Endothelial cell of umbilical vein (primary cell): ENCODE results near the gene FGFR1OP2. TPM values are rescaled to one million over a fixed set of nuclear protein-coding genes. Genes with fewer than 3 reads are reported as not detected.

Experiments
- BruUV-seq: library from RNA; stranded (reverse); fragments of 400-500 nt; replicated peaks from 2 replicates; lab custom pipeline; 2021; lab: Mats Ljungman, UMichigan
- CTCF ChIA-PET: fragments of 300-600, 350-600 bp; sonication (Branson Sonifier 250); formaldehyde crosslinking; loops from one replicate; lab custom pipeline; 2021; ENCODE audit warnings: antibody characterized with exemption, inconsistent platforms; lab: Charles Lee
- POLR2A ChIA-PET: fragments of 300-600, 350-600 bp; sonication (Branson Sonifier 250); formaldehyde crosslinking; loops from one replicate; lab custom pipeline; 2021; ENCODE audit warnings: antibody characterized with exemption, inconsistent platforms; lab: Charles Lee
- DNase-seq: peaks from one replicate; pipeline ENCODE4 v3.0.0-alpha.2; 2011; ENCODE audit warnings: low read depth, low spot score
- FAIRE-seq: peaks from 2 replicates; lab custom pipeline; 2011; peaks lifted over from hg19 to GRCh38; lab: Jason Lieb, UNC
- H2AFZ ChIP-seq: 2 replicates; pipeline ENCODE4 v1.6.0; 2012; ENCODE audit warnings: low read depth, low read length, control low read depth, inconsistent platforms
- H3K27ac ChIP-seq: 2 replicates; pipeline ENCODE4 v1.5.1; 2011; ENCODE audit warnings: low read depth, mild to moderate bottlenecking, control low read depth, low read length, moderate library complexity; ENCODE audit not compliant: insufficient read depth
- H3K27me3 ChIP-seq, 2 experiments: 2 replicates each; pipeline versions ENCODE4 v1.6.0 to v1.6.1; 2011; ENCODE audit warnings: low read length in 2 of 2, mixed read lengths in 1 of 2; ENCODE audit not compliant: control insufficient read depth in 2 of 2, insufficient read depth in 2 of 2
- H3K36me3 ChIP-seq, 2 experiments: 2 replicates in 1 of 2; 3 replicates in 1 of 2; pipeline ENCODE4 v1.5.1; 2011; ENCODE audit warnings: low read length in 2 of 2, mild to moderate bottlenecking in 1 of 2, moderate library complexity in 1 of 2; ENCODE audit not compliant: control insufficient read depth in 2 of 2, insufficient read depth in 2 of 2; ENCODE audit errors: extremely low read depth in 1 of 2
- H3K4me1 ChIP-seq: 3 replicates; pipeline ENCODE4 v1.5.1; 2011; ENCODE audit warnings: mild to moderate bottlenecking, low read length; ENCODE audit not compliant: control insufficient read depth, insufficient read depth; ENCODE audit errors: extremely low read depth
- H3K4me2 ChIP-seq: 2 replicates; pipeline ENCODE4 v1.6.1; 2011; ENCODE audit warnings: low read length, control low read depth, mixed read lengths; ENCODE audit not compliant: insufficient read depth
- H3K4me3 ChIP-seq, 3 experiments: fragments of 200-600 bp in 1 of 3; sonication (generic), shearing (Covaris generic) in 1 of 3; replicated peaks in 1 of 3; 2 replicates each; pipeline ENCODE4 v1.5.1; 2011 to 2016; ENCODE audit warnings: control low read depth in 3 of 3, low read length in 3 of 3, mild to moderate bottlenecking in 2 of 3, inconsistent platforms in 1 of 3, low read depth in 1 of 3, moderate library complexity in 1 of 3; ENCODE audit not compliant: insufficient read depth in 1 of 3
- H3K79me2 ChIP-seq: 2 replicates; pipeline ENCODE4 v1.6.0; 2012; ENCODE audit warnings: low read length, inconsistent platforms; ENCODE audit not compliant: control insufficient read depth, insufficient read depth
- H3K9ac ChIP-seq: replicated peaks from 2 replicates; pipeline ENCODE3; 2011; ENCODE audit warnings: low read length, control low read depth; ENCODE audit not compliant: insufficient read depth; ENCODE audit errors: extremely low read depth
- H3K9me1 ChIP-seq: replicated peaks from 3 replicates; pipeline ENCODE4 v1.6.0; 2011; ENCODE audit warnings: mild to moderate bottlenecking, low read length; ENCODE audit not compliant: control insufficient read depth, insufficient read depth; ENCODE audit errors: extremely low read depth
- H3K9me3 ChIP-seq: replicated peaks from 2 replicates; pipeline ENCODE4 v1.5.1; 2012; ENCODE audit warnings: low read length, inconsistent platforms; ENCODE audit not compliant: control insufficient read depth, insufficient read depth
- H4K20me1 ChIP-seq: replicated peaks from 2 replicates; pipeline ENCODE3; 2011; ENCODE audit warnings: mild to moderate bottlenecking, low read length; ENCODE audit not compliant: control insufficient read depth, insufficient read depth; ENCODE audit errors: extremely low read depth
- CTCF ChIP-seq, 2 donors: IDR thresholded peaks; 1 replicate in 1 of 2; 2 replicates in 1 of 2; pipeline ENCODE4 v1.5.1; 2011; ENCODE audit warnings: low read length in 2 of 2, mild to moderate bottlenecking in 2 of 2, moderate library complexity in 2 of 2, control low read depth in 1 of 2, inconsistent platforms in 1 of 2, low read depth in 1 of 2; ENCODE audit not compliant: insufficient read depth in 1 of 2; ENCODE audit errors: extremely low read depth in 1 of 2
- EZH2 ChIP-seq: IDR thresholded peaks from 2 replicates; pipeline ENCODE4 v1.6.1; 2012; ENCODE audit warnings: borderline replicate concordance, low read depth, mild to moderate bottlenecking, moderate library complexity, low read length, inconsistent platforms; ENCODE audit not compliant: severe bottlenecking
- FOS ChIP-seq: IDR thresholded peaks from 2 replicates; pipeline ENCODE4 v1.6.1; 2011; ENCODE audit warnings: mild to moderate bottlenecking, low read length, moderate library complexity, borderline replicate concordance; ENCODE audit not compliant: insufficient read depth
- GATA2 ChIP-seq: IDR thresholded peaks from 2 replicates; pipeline ENCODE4 v1.7.0; 2011; ENCODE audit warnings: low read depth, mild to moderate bottlenecking, moderate library complexity, mixed read lengths, low read length; ENCODE audit not compliant: insufficient read length, insufficient read depth
- JUN ChIP-seq: IDR thresholded peaks from 2 replicates; pipeline ENCODE4 v1.6.1; 2011; ENCODE audit warnings: borderline replicate concordance, low read depth; ENCODE audit not compliant: insufficient read length, insufficient read depth
- MAX ChIP-seq: IDR thresholded peaks from 2 replicates; pipeline ENCODE4 v1.6.1; 2011; ENCODE audit not compliant: insufficient read depth, insufficient read length
- MYC ChIP-seq: IDR thresholded peaks from one replicate; pipeline ENCODE4 v1.6.1; 2011; ENCODE audit warnings: mild to moderate bottlenecking, low read depth, low read length
- POLR2A ChIP-seq: IDR thresholded peaks from 2 replicates; pipeline ENCODE4 v1.6.1; 2012; ENCODE audit warnings: low read depth, mild to moderate bottlenecking, control low read depth, low read length
- POLR2AphosphoS5 ChIP-seq: IDR thresholded peaks from 2 replicates; pipeline ENCODE4 v1.6.1; 2012; ENCODE audit warnings: low read depth, mild to moderate bottlenecking, control low read depth, low read length, moderate library complexity; ENCODE audit not compliant: insufficient read depth
- dilution Hi-C: fragments of 300-500 bp; cut with MboI; formaldehyde crosslinking; loops from one replicate; pipeline ENCODE4 v1.15.0; 2019; ENCODE audit warnings: low sequenced_read_pairs; ENCODE audit not compliant: extremely low pct_ligation_motif_present
- intact Hi-C: fragments of 100-400 bp; cut with micrococcal nuclease; formaldehyde crosslinking; loops from one replicate; pipeline ENCODE4 v1.10.0; 2022
- polyA plus RNA-seq, 4 experiments: library from polyadenylated mRNA; depleted of rRNA in 3 of 4; stranded (reverse) in 3 of 4; unstranded in 1 of 4; fragments of >200 nt; gene quantifications; 2 replicates each; pipeline versions ENCODE4 v1.2.1 to v1.2.3, GENCODE V29; 2011 to 2012; ENCODE audit warnings: missing spikeins in 1 of 4
- total RNA-seq: library from RNA; stranded (reverse); gene quantifications from 2 replicates; pipeline ENCODE4 v1.2.3, GENCODE V29; 2021

FGFR1OP2 gene
- total and polyA plus RNA-seq, 2 donors (not counting 3 experiments of a cell fraction or from before 2014, with no cell fraction given): 22.7 to 49.3 TPM

- TF ChIP-seq GATA2 (no peak), MYC (no peak), MAX (no peak), POLR2AphosphoS5 (no peak), FOS (no peak), JUN (no peak), CTCF (IDR thresholded peaks at IDR 0.05; ENCODE audit: extremely low read depth in 1 of 2, insufficient read depth in 1 of 2, low read depth in 1 of 2, low read length in 2 of 2) (no peak), EZH2 (no peak), POLR2A (no peak)
- BruUV-seq: no TSS peak
- Histone ChIP-seq H3K4me2 (peak overlapping the region; percentile 90), H3K9ac (peak overlapping the region; percentile 40), H3K36me3 (no peaks in the 10 kb centered on the region), H3K79me2 (peaks cover 90% of the 10 kb centered on the region), H2AFZ (no peak overlapping the region), H3K4me3 (peak overlapping the region in 1 of 3 experiments; percentile 19), H4K20me1 (peaks cover 8% of the 10 kb centered on the region), H3K9me3 (no peaks in the 10 kb centered on the region), H3K27me3 (no peaks in the 10 kb centered on the region), H3K4me1 (peaks cover 46% of the 10 kb centered on the region), H3K9me1 (no peaks in the 10 kb centered on the region), H3K27ac (peak overlapping the region; percentile 38)
- FAIRE-seq: no peak
- no peak for DNase-seq
- intact Hi-C loops: no loop called here
- ChIA-PET POLR2A (no interaction called here), CTCF (interaction anchor here (0.6 to 1.3 kb wide), 2 partner anchors 60 to 69 kb away, joined by 3 read pairs; no protein-coding TSS in a partner anchor)
- dilution Hi-C loops: no loop called here
These were observed 2.9 kb downstream of the FGFR1OP2 start for GRCh38 chr12:26941215-26941594.
